AG09309 (cell line): ENCODE results near the gene LCOR.

Experiments
- DNase-seq: peaks from one replicate; pipeline ENCODE4 v3.0.0-alpha.2; 2010; ENCODE audit warnings: low read depth
- H3K4me3 ChIP-seq: 2 replicates; pipeline ENCODE4 v1.5.1; 2011; ENCODE audit warnings: mild to moderate bottlenecking, low read depth, low read length, moderate library complexity; ENCODE audit not compliant: control insufficient read depth
- CTCF ChIP-seq: IDR thresholded peaks from 2 replicates; pipeline ENCODE4 v1.5.1; 2011; ENCODE audit warnings: mild to moderate bottlenecking, low read depth, low read length, inconsistent platforms; ENCODE audit not compliant: insufficient read depth, control insufficient read depth; ENCODE audit errors: missing control alignments

Gene LCOR

GRCh38 chr10:97034958-97035769, 203.1 kb downstream of the LCOR start:
- TF ChIP-seq CTCF = no peak
- DNase-seq = no peak
- H3K4me3 ChIP-seq = no peak overlapping the region

GRCh38 chr10:97037365-97038361, 205.6 kb downstream of the LCOR start:
- DNase-seq = peak; percentile 35
- TF ChIP-seq CTCF = peak; percentile 86
- H3K4me3 ChIP-seq = peak overlapping the region; percentile 35

GRCh38 chr10:97038688-97039087, 206.6 kb downstream of the LCOR start:
- no peak overlapping the region for H3K4me3 ChIP-seq
- DNase-seq = no peak
- TF ChIP-seq CTCF = no peak

- DNase-seq = no peak
- H3K4me3 ChIP-seq = no peak overlapping the region
- TF ChIP-seq CTCF = no peak
These were observed 207.6 kb downstream of the LCOR start for GRCh38 chr10:97039538-97040247.

GRCh38 chr10:97040248-97040584, 208.1 kb downstream of the LCOR start:
- TF ChIP-seq CTCF = no peak
- no peak overlapping the region for H3K4me3 ChIP-seq
- no peak for DNase-seq

- no peak for DNase-seq
- TF ChIP-seq CTCF = no peak
- H3K4me3 ChIP-seq = no peak overlapping the region
These were observed 208.6 kb downstream of the LCOR start for GRCh38 chr10:97040706-97041105.
